ENCODE measurements around the gene NUBP2. TPM values are rescaled to one million over a fixed set of nuclear protein-coding genes. Genes with fewer than 3 reads are reported as not detected.

Gene NUBP2
- total RNA-seq, 1 donor from 2014 or later, result 111 TPM

GRCh38 chr16:1749152-1750117 lies 33.3 kb upstream of the NUBP2 start:
- no peak for TF ChIP-seq CTCF (conservative IDR thresholded peaks at IDR 0.05; ENCODE audit: low read depth, low read length)
- H3K4me3 ChIP-seq (ENCODE audit: low read depth, low read length), result no peak overlapping the region
- DNase-seq (ENCODE audit: low read depth), result no peak

GRCh38 chr16:1751946-1752345 lies 30.8 kb upstream of the NUBP2 start:
- TF ChIP-seq CTCF (conservative IDR thresholded peaks at IDR 0.05; ENCODE audit: low read depth, low read length), result no peak
- DNase-seq (ENCODE audit: low read depth), result no peak
- H3K4me3 ChIP-seq (ENCODE audit: low read depth, low read length), result no peak overlapping the region

GRCh38 chr16:1752853-1753252 lies 29.9 kb upstream of the NUBP2 start:
- H3K4me3 ChIP-seq (ENCODE audit: low read depth, low read length), result no peak overlapping the region
- no peak for TF ChIP-seq CTCF (conservative IDR thresholded peaks at IDR 0.05; ENCODE audit: low read depth, low read length)
- DNase-seq (ENCODE audit: low read depth), result no peak

- H3K4me3 ChIP-seq (ENCODE audit: low read depth, low read length), result no peak overlapping the region
- no peak for DNase-seq (ENCODE audit: low read depth)
- TF ChIP-seq CTCF (conservative IDR thresholded peaks at IDR 0.05; ENCODE audit: low read depth, low read length), result no peak
Measured at GRCh38 chr16:1754204-1754603, 28.6 kb upstream of the NUBP2 start.

GRCh38 chr16:1757714-1758461 lies 24.9 kb upstream of the NUBP2 start:
- no peak for TF ChIP-seq CTCF (conservative IDR thresholded peaks at IDR 0.05; ENCODE audit: low read depth, low read length)
- H3K4me3 ChIP-seq (ENCODE audit: low read depth, low read length), result no peak overlapping the region
- no peak for DNase-seq (ENCODE audit: low read depth)

GRCh38 chr16:1758923-1759322 lies 23.8 kb upstream of the NUBP2 start:
- H3K4me3 ChIP-seq (ENCODE audit: low read depth, low read length), result no peak overlapping the region
- no peak for DNase-seq (ENCODE audit: low read depth)
- TF ChIP-seq CTCF (conservative IDR thresholded peaks at IDR 0.05; ENCODE audit: low read depth, low read length), result no peak
